CD4-positive, alpha-beta T cell (primary cell): Measurements from ENCODE around the gene ADAD2. TPM values are rescaled to one million over a fixed set of nuclear protein-coding genes. Genes with fewer than 3 reads are reported as not detected.

ENCODE experiments used
- ATAC-seq: fragments of 200-7000 bp; cut with Tn5 transposase; one replicate; pipeline ENCODE4 v1.10.0; 2022; ENCODE audit warnings: mild to moderate bottlenecking; ENCODE audit not compliant: poor library complexity
- CTCF ChIA-PET: fragments of 350-600 bp; sonication (Branson Sonifier 250); formaldehyde crosslinking; loops from one replicate; lab custom pipeline; 2021; ENCODE audit warnings: antibody characterized with exemption, inconsistent platforms; lab: Charles Lee
- POLR2A ChIA-PET: fragments of 350-600 bp; sonication (Branson Sonifier 250); formaldehyde crosslinking; loops from one replicate; lab custom pipeline; 2021; ENCODE audit warnings: antibody characterized with exemption, inconsistent platforms; lab: Charles Lee
- DNase-seq, 14 experiments: peaks; one replicate each; pipeline ENCODE4 v3.0.0-alpha.2; 2013 to 2020; ENCODE audit warnings: mixed read lengths in 2 of 14
- H3K27ac ChIP-seq, 2 donors: one replicate each; pipeline versions ENCODE4 v1.5.1 to v1.7.0; 2013; ENCODE audit warnings: low read length in 2 of 2, low read depth in 1 of 2, mild to moderate bottlenecking in 1 of 2
- H3K27me3 ChIP-seq, 2 experiments: 1 replicate in 1 of 2; 2 replicates in 1 of 2; pipeline versions ENCODE4 v1.6.1 to v1.7.0; 2013; ENCODE audit warnings: low read length in 2 of 2, control low read depth in 1 of 2, mild to moderate bottlenecking in 1 of 2, moderate library complexity in 1 of 2; ENCODE audit not compliant: insufficient read depth in 2 of 2, control insufficient read depth in 1 of 2
- H3K36me3 ChIP-seq: one replicate; pipeline ENCODE4 v1.6.1; 2013; ENCODE audit warnings: low read length, control low read depth; ENCODE audit not compliant: insufficient read depth
- H3K4me1 ChIP-seq: one replicate; pipeline ENCODE4 v1.6.1; 2013; ENCODE audit warnings: low read length, control low read depth; ENCODE audit not compliant: insufficient read depth
- H3K4me3 ChIP-seq: one replicate; pipeline ENCODE4 v1.5.1; 2013; ENCODE audit warnings: mild to moderate bottlenecking, low read length, moderate library complexity
- H3K9me3 ChIP-seq, 2 experiments: 1 replicate in 1 of 2; 2 replicates in 1 of 2; pipeline versions ENCODE4 v1.6.1 to v1.7.0; 2013; ENCODE audit warnings: low read length in 2 of 2, mild to moderate bottlenecking in 2 of 2, control low read depth in 1 of 2, moderate library complexity in 1 of 2; ENCODE audit not compliant: control insufficient read depth in 1 of 2, insufficient read depth in 1 of 2
- H3K27ac Mint-ChIP-seq: one replicate; pipeline ENCODE4 v1.8.0; 2020; ENCODE audit warnings: mixed read lengths
- H3K27me3 Mint-ChIP-seq: one replicate; pipeline ENCODE4 v1.8.0; 2021; ENCODE audit warnings: mixed read lengths
- H3K36me3 Mint-ChIP-seq: one replicate; pipeline ENCODE4 v1.8.0; 2021; ENCODE audit warnings: low read depth, mixed read lengths
- H3K4me1 Mint-ChIP-seq: one replicate; pipeline ENCODE4 v1.8.0; 2021; ENCODE audit warnings: low read depth, mixed read lengths
- H3K4me3 Mint-ChIP-seq: one replicate; pipeline ENCODE4 v1.8.0; 2020; ENCODE audit warnings: mild to moderate bottlenecking, mixed read lengths
- H3K9me3 Mint-ChIP-seq: one replicate; pipeline ENCODE4 v1.8.0; 2020; ENCODE audit warnings: mixed read lengths
- CTCF ChIP-seq: fragments of 200-600 bp; IDR thresholded peaks from one replicate; pipeline ENCODE4 v1.8.0; 2022; ENCODE audit warnings: antibody characterized with exemption, mild to moderate bottlenecking
- intact Hi-C, 2 experiments: fragments of 100-400 bp; cut with DNase I in 1 of 2; cut with micrococcal nuclease in 1 of 2; formaldehyde crosslinking; loops; one replicate each; pipeline versions ENCODE4 v1.15.1 to v1.9.0; 2023 to 2025; cut with DNase I, micrococcal nuclease
- polyA plus RNA-seq, 2 donors: library from polyadenylated mRNA; unstranded; fragments of 120-200 nt; gene quantifications; one replicate each; pipeline ENCODE4 v1.2.1, GENCODE V29; 2013
- total RNA-seq, 174 experiments: library from RNA in 2 of 174; stranded (reverse) in 2 of 174; gene quantifications; one replicate each; pipeline ENCODE4 v1.2.3 and lab custom pipeline; 2021 to 2026

The ADAD2 gene
- under 1 TPM in 1 of 2 experiments, not detected in 1; 0.59 TPM for total RNA-seq
- 0.27 TPM for polyA plus RNA-seq (2013, experiment 1 of 2)
- polyA plus RNA-seq (2013, experiment 2 of 2) = 0.19 TPM
- total RNA-seq (lab: John Stamatoyannopoulos, UW) = 0 to 1.8 (median 0.07) reads per million in 172 experiments

DNA sequence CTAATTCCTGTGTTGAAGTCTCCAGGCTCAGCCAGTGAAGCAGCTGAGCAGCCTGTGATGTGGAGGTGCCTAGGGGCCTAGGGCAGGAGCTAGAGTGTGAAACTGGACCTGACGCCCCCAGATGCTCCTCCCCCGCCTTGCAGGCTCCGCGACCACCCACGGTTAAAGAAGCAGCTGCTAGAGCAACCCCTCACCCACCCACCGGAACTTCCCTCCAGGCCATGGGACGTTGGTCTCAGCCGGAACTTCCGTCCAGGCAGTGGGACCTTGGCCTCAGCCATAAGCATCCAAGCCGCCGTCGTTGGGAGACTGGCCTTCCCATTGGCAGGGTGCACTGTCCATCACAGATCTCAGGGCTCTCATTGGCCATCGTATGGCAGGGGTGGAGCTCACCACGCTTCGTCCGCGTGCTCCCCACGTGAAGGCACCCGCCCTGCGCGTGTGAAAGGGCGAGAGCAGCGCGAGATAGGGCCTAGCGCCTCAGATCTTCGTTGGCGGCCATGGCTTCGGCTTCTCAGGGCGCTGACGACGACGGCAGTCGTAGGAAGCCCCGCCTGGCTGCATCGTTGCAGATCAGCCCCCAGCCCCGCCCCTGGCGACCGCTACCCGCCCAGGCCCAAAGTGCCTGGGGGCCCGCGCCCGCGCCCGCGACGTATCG lies at the start of gene ADAD2:
Gene ADAD2, plus strand, starts transcription at position 427 of the 658 bp plus-strand sequence. Its CDS starts 74 bp downstream, at position 501.
- H3K27me3 Mint-ChIP-seq = no peaks in the 10 kb centered on the region
- ATAC-seq = no peak
- no peaks in the 10 kb centered on the region for H3K27me3 ChIP-seq
- ChIA-PET CTCF (no interaction called here), POLR2A (no interaction called here)
- H3K4me1 Mint-ChIP-seq = peaks cover 33% of the 10 kb centered on the region
- no peak for TF ChIP-seq CTCF
- H3K27ac ChIP-seq = no peak within 1 kb of the TSS
- peak in 1 of 14 experiments; percentile 29 for DNase-seq
- H3K36me3 ChIP-seq = no peaks in the 10 kb centered on the region
- H3K4me3 ChIP-seq = no peak within 1 kb of the TSS
- H3K9me3 ChIP-seq = no peaks in the 10 kb centered on the region
- H3K36me3 Mint-ChIP-seq = peaks cover 4% of the 10 kb centered on the region
- H3K27ac Mint-ChIP-seq = no peak within 1 kb of the TSS
- intact Hi-C loops = no loop called here
- H3K9me3 Mint-ChIP-seq = no peaks in the 10 kb centered on the region
- H3K4me1 ChIP-seq = peaks cover 34% of the 10 kb centered on the region
- H3K4me3 Mint-ChIP-seq = no peak within 1 kb of the TSS

DNA sequence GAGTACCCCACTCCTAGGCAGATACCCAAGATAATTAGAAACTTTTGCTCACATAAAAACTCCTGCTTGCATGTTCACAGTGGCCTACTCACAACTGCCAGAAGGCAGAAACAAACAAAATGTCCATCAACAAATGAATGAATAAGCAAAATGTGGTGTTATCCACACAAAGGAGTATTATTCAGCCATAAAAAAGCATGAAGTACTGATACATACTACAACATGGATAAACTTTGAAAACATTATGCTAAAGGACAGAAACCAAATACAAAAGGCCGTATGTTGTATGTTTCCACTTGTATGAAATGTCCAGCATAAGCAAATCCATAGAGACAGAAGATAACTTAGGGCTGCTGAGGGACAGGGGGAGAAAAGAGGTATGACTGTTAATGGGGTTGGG lies 47.9 kb upstream of the ADAD2 start:
- no peak overlapping the region for H3K4me3 ChIP-seq
- no peaks in the 10 kb centered on the region for H3K36me3 ChIP-seq
- Mint-ChIP-seq H3K27me3 (no peaks in the 10 kb centered on the region), H3K4me1 (peaks cover 28% of the 10 kb centered on the region), H3K9me3 (no peaks in the 10 kb centered on the region), H3K36me3 (peaks cover 6% of the 10 kb centered on the region), H3K27ac (no peak overlapping the region), H3K4me3 (peak overlapping the region; percentile 81)
- H3K27ac ChIP-seq = no peak overlapping the region
- intact Hi-C loops = no loop called here
- TF ChIP-seq CTCF = no peak
- CTCF ChIA-PET = interaction anchor here (0.6 to 2.1 kb wide), 4 partner anchors 26 to 44 kb away, joined by 3 to 6 read pairs (median 4); partner anchors contain the start of genes MBTPS1 and TAF1C
- H3K27me3 ChIP-seq = peaks cover 0 to 4% of the 10 kb centered on the region in 2 experiments
- ATAC-seq (no peak), DNase-seq (no peak)
- peaks cover 24% of the 10 kb centered on the region for H3K4me1 ChIP-seq
- H3K9me3 ChIP-seq = no peaks in the 10 kb centered on the region
- POLR2A ChIA-PET = interaction anchor here (3.6 kb wide), 1 partner anchor 26 kb away, joined by 38 read pairs; the partner anchor contains the start of gene MBTPS1

GRCh38 chr16:84143784-84144199 lies 47.2 kb upstream of the ADAD2 start:
- peak in 2 of 14 experiments; percentile 14 to 34 for DNase-seq
- no peak overlapping the region for H3K27ac ChIP-seq
- no peaks in the 10 kb centered on the region for H3K27me3 Mint-ChIP-seq
- peaks cover 6% of the 10 kb centered on the region for H3K36me3 Mint-ChIP-seq
- TF ChIP-seq CTCF = no peak
- no peaks in the 10 kb centered on the region for H3K9me3 Mint-ChIP-seq
- H3K27me3 ChIP-seq = peaks cover 0 to 4% of the 10 kb centered on the region in 2 experiments
- ChIA-PET CTCF (interaction anchor here (0.9 to 1.1 kb wide), 2 partner anchors 27 to 43 kb away, joined by 4 to 5 read pairs; partner anchors contain the start of genes MBTPS1 and TAF1C), POLR2A (interaction anchor here (3.6 kb wide), 1 partner anchor 27 kb away, joined by 38 read pairs; the partner anchor contains the start of gene MBTPS1)
- no peak for ATAC-seq
- intact Hi-C loops = loop anchor here (1.0 to 2.0 kb wide), 4 partner anchors 26 to 59 kb away; partner anchors contain the start of gene MBTPS1 (in 1 of the 2)
- peak overlapping the region; percentile 85 for H3K27ac Mint-ChIP-seq
- no peaks in the 10 kb centered on the region for H3K36me3 ChIP-seq
- H3K9me3 ChIP-seq = no peaks in the 10 kb centered on the region
- peak overlapping the region; percentile 93 for H3K4me3 Mint-ChIP-seq
- peak overlapping the region; percentile 79 for H3K4me3 ChIP-seq
- peaks cover 25% of the 10 kb centered on the region for H3K4me1 Mint-ChIP-seq
- peaks cover 23% of the 10 kb centered on the region for H3K4me1 ChIP-seq
